ENCODE data around the gene APOL6.

DNA sequence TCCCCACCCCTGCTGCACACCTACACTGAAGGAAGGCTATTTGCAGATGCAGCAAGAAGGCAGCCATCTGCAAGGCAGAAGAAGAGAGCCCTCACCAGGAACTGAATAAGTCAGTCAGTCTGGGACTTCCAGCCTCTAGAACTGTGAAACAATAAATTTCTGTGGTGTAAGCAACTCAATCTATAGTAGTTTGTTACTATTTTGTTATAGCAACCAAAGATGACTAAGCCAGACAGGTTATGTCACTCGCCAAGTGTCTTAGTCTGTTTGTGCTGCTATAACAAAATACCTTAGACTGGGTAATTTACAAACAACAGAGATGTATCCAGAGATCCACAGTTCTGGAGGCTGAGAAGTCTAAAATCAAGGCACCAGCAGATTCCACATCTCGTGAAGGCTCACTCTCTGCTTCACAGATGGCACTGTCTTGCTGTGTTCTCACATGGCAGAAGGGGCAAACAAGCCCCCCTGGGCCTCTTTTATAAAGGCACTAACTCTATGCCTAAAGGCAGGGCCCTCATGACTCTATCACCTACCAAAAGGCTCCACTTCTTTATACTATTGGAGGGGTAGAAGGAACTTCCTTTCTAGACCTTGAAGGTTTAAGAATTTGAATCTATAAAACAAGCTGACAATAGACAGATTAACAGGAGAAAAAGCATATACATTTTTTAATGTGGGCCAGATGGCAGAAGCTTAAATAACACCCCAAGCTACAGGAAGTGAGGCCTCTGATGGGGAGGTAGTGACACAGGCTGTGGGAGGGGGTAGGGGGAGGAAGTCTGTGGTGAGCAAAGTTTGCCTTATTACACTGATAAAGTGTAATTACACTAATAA lies 12.3 kb downstream of the APOL6 start:
- TF ChIP-seq, protein P1, sequence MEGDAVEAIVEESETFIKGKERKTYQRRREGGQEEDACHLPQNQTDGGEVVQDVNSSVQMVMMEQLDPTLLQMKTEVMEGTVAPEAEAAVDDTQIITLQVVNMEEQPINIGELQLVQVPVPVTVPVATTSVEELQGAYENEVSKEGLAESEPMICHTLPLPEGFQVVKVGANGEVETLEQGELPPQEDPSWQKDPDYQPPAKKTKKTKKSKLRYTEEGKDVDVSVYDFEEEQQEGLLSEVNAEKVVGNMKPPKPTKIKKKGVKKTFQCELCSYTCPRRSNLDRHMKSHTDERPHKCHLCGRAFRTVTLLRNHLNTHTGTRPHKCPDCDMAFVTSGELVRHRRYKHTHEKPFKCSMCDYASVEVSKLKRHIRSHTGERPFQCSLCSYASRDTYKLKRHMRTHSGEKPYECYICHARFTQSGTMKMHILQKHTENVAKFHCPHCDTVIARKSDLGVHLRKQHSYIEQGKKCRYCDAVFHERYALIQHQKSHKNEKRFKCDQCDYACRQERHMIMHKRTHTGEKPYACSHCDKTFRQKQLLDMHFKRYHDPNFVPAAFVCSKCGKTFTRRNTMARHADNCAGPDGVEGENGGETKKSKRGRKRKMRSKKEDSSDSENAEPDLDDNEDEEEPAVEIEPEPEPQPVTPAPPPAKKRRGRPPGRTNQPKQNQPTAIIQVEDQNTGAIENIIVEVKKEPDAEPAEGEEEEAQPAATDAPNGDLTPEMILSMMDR (IDR thresholded peaks at IDR 0.05) = no peak
- TF ChIP-seq EZH2 (IDR thresholded peaks at IDR 0.05) (no peak), EZH2phosphoT487 (IDR thresholded peaks at IDR 0.05) (no peak)
